Iris pigment epithelial cell (primary cell): ENCODE measurements around the gene ZSCAN21.

ENCODE experiments used
- DNase-seq: peaks from one replicate; pipeline ENCODE4 v3.0.0-alpha.2; 2011; ENCODE audit warnings: low read depth

ZSCAN21 gene

GRCh38 chr7:100100420-100101015 lies 50.9 kb downstream of the ZSCAN21 start:
- DNase-seq = peak; percentile 99

- DNase-seq = peak; percentile 100
Measured at GRCh38 chr7:100101016-100101862, 51.7 kb downstream of the ZSCAN21 start, which contains the start of the genes AP4M1 and MCM7. TSS of gene AP4M1 (plus strand) at chr7:100101643. CDS start at chr7:100101715, 72 bp downstream. TSS of gene MCM7 (minus strand) at chr7:100101397. CDS start at chr7:100101294, 103 bp downstream.

- DNase-seq = peak; percentile 99
Measured at GRCh38 chr7:100102950-100103840, 53.6 kb downstream of the ZSCAN21 start.

GRCh38 chr7:100105534-100105933 lies 56.0 kb downstream of the ZSCAN21 start:
- DNase-seq = no peak

- DNase-seq = no peak
Measured at GRCh38 chr7:100106633-100107032, 57.1 kb downstream of the ZSCAN21 start.

GRCh38 chr7:100107125-100107737 lies 57.7 kb downstream of the ZSCAN21 start:
- DNase-seq = no peak

GRCh38 chr7:100107890-100108289 lies 58.3 kb downstream of the ZSCAN21 start:
- no peak for DNase-seq

GRCh38 chr7:100109521-100110163 lies 60.1 kb downstream of the ZSCAN21 start:
- no peak for DNase-seq

- no peak for DNase-seq
Measured at GRCh38 chr7:100111156-100111555, 61.6 kb downstream of the ZSCAN21 start.

- no peak for DNase-seq
Measured at GRCh38 chr7:100111914-100112313, 62.3 kb downstream of the ZSCAN21 start.
